Endothelial cell of umbilical vein (primary cell): ENCODE measurements around the gene DCAF4L1. TPM values are rescaled to one million over a fixed set of nuclear protein-coding genes. Genes with fewer than 3 reads are reported as not detected.

Experiments
- BruUV-seq: library from RNA; stranded (reverse); fragments of 400-500 nt; replicated peaks from 2 replicates; lab custom pipeline; 2021; lab: Mats Ljungman, UMichigan
- CTCF ChIA-PET: fragments of 300-600, 350-600 bp; sonication (Branson Sonifier 250); formaldehyde crosslinking; loops from one replicate; lab custom pipeline; 2021; ENCODE audit warnings: antibody characterized with exemption, inconsistent platforms; lab: Charles Lee
- POLR2A ChIA-PET: fragments of 300-600, 350-600 bp; sonication (Branson Sonifier 250); formaldehyde crosslinking; loops from one replicate; lab custom pipeline; 2021; ENCODE audit warnings: antibody characterized with exemption, inconsistent platforms; lab: Charles Lee
- DNase-seq: peaks from one replicate; pipeline ENCODE4 v3.0.0-alpha.2; 2011; ENCODE audit warnings: low read depth, low spot score
- FAIRE-seq: peaks from 2 replicates; lab custom pipeline; 2011; peaks lifted over from hg19 to GRCh38; lab: Jason Lieb, UNC
- H2AFZ ChIP-seq: 2 replicates; pipeline ENCODE4 v1.6.0; 2012; ENCODE audit warnings: low read depth, low read length, control low read depth, inconsistent platforms
- H3K27ac ChIP-seq: 2 replicates; pipeline ENCODE4 v1.5.1; 2011; ENCODE audit warnings: low read depth, mild to moderate bottlenecking, control low read depth, low read length, moderate library complexity; ENCODE audit not compliant: insufficient read depth
- H3K27me3 ChIP-seq, 2 experiments: 2 replicates each; pipeline versions ENCODE4 v1.6.0 to v1.6.1; 2011; ENCODE audit warnings: low read length in 2 of 2, mixed read lengths in 1 of 2; ENCODE audit not compliant: control insufficient read depth in 2 of 2, insufficient read depth in 2 of 2
- H3K36me3 ChIP-seq, 2 experiments: 2 replicates in 1 of 2; 3 replicates in 1 of 2; pipeline ENCODE4 v1.5.1; 2011; ENCODE audit warnings: low read length in 2 of 2, mild to moderate bottlenecking in 1 of 2, moderate library complexity in 1 of 2; ENCODE audit not compliant: control insufficient read depth in 2 of 2, insufficient read depth in 2 of 2; ENCODE audit errors: extremely low read depth in 1 of 2
- H3K4me1 ChIP-seq: 3 replicates; pipeline ENCODE4 v1.5.1; 2011; ENCODE audit warnings: mild to moderate bottlenecking, low read length; ENCODE audit not compliant: control insufficient read depth, insufficient read depth; ENCODE audit errors: extremely low read depth
- H3K4me2 ChIP-seq: 2 replicates; pipeline ENCODE4 v1.6.1; 2011; ENCODE audit warnings: low read length, control low read depth, mixed read lengths; ENCODE audit not compliant: insufficient read depth
- H3K4me3 ChIP-seq, 3 experiments: fragments of 200-600 bp in 1 of 3; sonication (generic), shearing (Covaris generic) in 1 of 3; replicated peaks in 1 of 3; 2 replicates each; pipeline ENCODE4 v1.5.1; 2011 to 2016; ENCODE audit warnings: control low read depth in 3 of 3, low read length in 3 of 3, mild to moderate bottlenecking in 2 of 3, inconsistent platforms in 1 of 3, low read depth in 1 of 3, moderate library complexity in 1 of 3; ENCODE audit not compliant: insufficient read depth in 1 of 3
- H3K79me2 ChIP-seq: 2 replicates; pipeline ENCODE4 v1.6.0; 2012; ENCODE audit warnings: low read length, inconsistent platforms; ENCODE audit not compliant: control insufficient read depth, insufficient read depth
- H3K9ac ChIP-seq: replicated peaks from 2 replicates; pipeline ENCODE3; 2011; ENCODE audit warnings: low read length, control low read depth; ENCODE audit not compliant: insufficient read depth; ENCODE audit errors: extremely low read depth
- H3K9me1 ChIP-seq: replicated peaks from 3 replicates; pipeline ENCODE4 v1.6.0; 2011; ENCODE audit warnings: mild to moderate bottlenecking, low read length; ENCODE audit not compliant: control insufficient read depth, insufficient read depth; ENCODE audit errors: extremely low read depth
- H3K9me3 ChIP-seq: replicated peaks from 2 replicates; pipeline ENCODE4 v1.5.1; 2012; ENCODE audit warnings: low read length, inconsistent platforms; ENCODE audit not compliant: control insufficient read depth, insufficient read depth
- H4K20me1 ChIP-seq: replicated peaks from 2 replicates; pipeline ENCODE3; 2011; ENCODE audit warnings: mild to moderate bottlenecking, low read length; ENCODE audit not compliant: control insufficient read depth, insufficient read depth; ENCODE audit errors: extremely low read depth
- EZH2 ChIP-seq: IDR thresholded peaks from 2 replicates; pipeline ENCODE4 v1.6.1; 2012; ENCODE audit warnings: borderline replicate concordance, low read depth, mild to moderate bottlenecking, moderate library complexity, low read length, inconsistent platforms; ENCODE audit not compliant: severe bottlenecking
- FOS ChIP-seq: IDR thresholded peaks from 2 replicates; pipeline ENCODE4 v1.6.1; 2011; ENCODE audit warnings: mild to moderate bottlenecking, low read length, moderate library complexity, borderline replicate concordance; ENCODE audit not compliant: insufficient read depth
- GATA2 ChIP-seq: IDR thresholded peaks from 2 replicates; pipeline ENCODE4 v1.7.0; 2011; ENCODE audit warnings: low read depth, mild to moderate bottlenecking, moderate library complexity, mixed read lengths, low read length; ENCODE audit not compliant: insufficient read length, insufficient read depth
- JUN ChIP-seq: IDR thresholded peaks from 2 replicates; pipeline ENCODE4 v1.6.1; 2011; ENCODE audit warnings: borderline replicate concordance, low read depth; ENCODE audit not compliant: insufficient read length, insufficient read depth
- MYC ChIP-seq: IDR thresholded peaks from one replicate; pipeline ENCODE4 v1.6.1; 2011; ENCODE audit warnings: mild to moderate bottlenecking, low read depth, low read length
- POLR2A ChIP-seq: IDR thresholded peaks from 2 replicates; pipeline ENCODE4 v1.6.1; 2012; ENCODE audit warnings: low read depth, mild to moderate bottlenecking, control low read depth, low read length
- POLR2AphosphoS5 ChIP-seq: IDR thresholded peaks from 2 replicates; pipeline ENCODE4 v1.6.1; 2012; ENCODE audit warnings: low read depth, mild to moderate bottlenecking, control low read depth, low read length, moderate library complexity; ENCODE audit not compliant: insufficient read depth
- dilution Hi-C: fragments of 300-500 bp; cut with MboI; formaldehyde crosslinking; loops from one replicate; pipeline ENCODE4 v1.15.0; 2019; ENCODE audit warnings: low sequenced_read_pairs; ENCODE audit not compliant: extremely low pct_ligation_motif_present
- intact Hi-C: fragments of 100-400 bp; cut with micrococcal nuclease; formaldehyde crosslinking; loops from one replicate; pipeline ENCODE4 v1.10.0; 2022
- polyA plus RNA-seq, 4 experiments: library from polyadenylated mRNA; depleted of rRNA in 3 of 4; stranded (reverse) in 3 of 4; unstranded in 1 of 4; fragments of >200 nt; gene quantifications; 2 replicates each; pipeline versions ENCODE4 v1.2.1 to v1.2.3, GENCODE V29; 2011 to 2012; ENCODE audit warnings: missing spikeins in 1 of 4
- total RNA-seq: library from RNA; stranded (reverse); gene quantifications from 2 replicates; pipeline ENCODE4 v1.2.3, GENCODE V29; 2021
- TF ChIP-seq, protein P1 (sequence below): IDR thresholded peaks from 2 replicates; pipeline ENCODE4 v1.6.1; 2011; ENCODE audit not compliant: insufficient read depth, insufficient read length
- TF ChIP-seq, protein P2 (sequence below), 2 donors: IDR thresholded peaks; 1 replicate in 1 of 2; 2 replicates in 1 of 2; pipeline ENCODE4 v1.5.1; 2011; ENCODE audit warnings: low read length in 2 of 2, mild to moderate bottlenecking in 2 of 2, moderate library complexity in 2 of 2, control low read depth in 1 of 2, inconsistent platforms in 1 of 2, low read depth in 1 of 2; ENCODE audit not compliant: insufficient read depth in 1 of 2; ENCODE audit errors: extremely low read depth in 1 of 2

Gene DCAF4L1
- total and polyA plus RNA-seq, 2 donors (not counting 3 experiments of a cell fraction or from before 2014, with no cell fraction given), result 0.06 to 0.15 TPM

DNA sequence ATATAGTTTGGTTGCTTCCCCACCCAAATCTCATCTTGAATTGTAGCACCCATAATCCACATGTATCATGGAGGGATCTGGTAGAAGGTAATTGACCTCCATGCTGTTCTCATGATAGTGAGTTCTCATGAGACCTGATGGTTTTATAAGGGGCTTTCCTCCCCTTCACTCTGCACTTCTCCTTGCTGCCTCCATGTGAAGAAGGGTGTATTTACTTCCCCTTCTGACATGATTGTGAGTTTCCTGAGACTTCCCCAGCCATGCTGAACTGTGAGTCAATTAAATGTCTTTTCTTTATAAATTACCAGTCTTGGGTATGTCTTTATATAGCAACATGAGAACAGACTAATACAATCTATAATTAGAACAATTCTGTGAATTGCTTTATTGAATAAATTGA lies 11.9 kb upstream of the DCAF4L1 start:
- dilution Hi-C loops, result no loop called here
- H4K20me1 ChIP-seq, result no peaks in the 10 kb centered on the region

More for the DNA sequence above, 11.9 kb upstream of the DCAF4L1 start:
- Histone ChIP-seq H3K27ac (no peak overlapping the region), H3K27me3 (no peaks in the 10 kb centered on the region), H3K79me2 (no peaks in the 10 kb centered on the region), H3K4me2 (no peak overlapping the region), H3K9me1 (no peaks in the 10 kb centered on the region), H3K36me3 (no peaks in the 10 kb centered on the region), H3K4me3 (no peak overlapping the region), H2AFZ (no peak overlapping the region), H3K9ac (no peak overlapping the region), H3K9me3 (no peaks in the 10 kb centered on the region), H3K4me1 (no peaks in the 10 kb centered on the region)
- DNase-seq (no peak), FAIRE-seq (no peak)
- TF ChIP-seq POLR2A (no peak), EZH2 (no peak), GATA2 (no peak), MYC (no peak), POLR2AphosphoS5 (no peak), FOS (no peak), JUN (no peak)
- TF ChIP-seq, protein P1, sequence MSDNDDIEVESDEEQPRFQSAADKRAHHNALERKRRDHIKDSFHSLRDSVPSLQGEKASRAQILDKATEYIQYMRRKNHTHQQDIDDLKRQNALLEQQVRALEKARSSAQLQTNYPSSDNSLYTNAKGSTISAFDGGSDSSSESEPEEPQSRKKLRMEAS, result no peak
- TF ChIP-seq, protein P2, sequence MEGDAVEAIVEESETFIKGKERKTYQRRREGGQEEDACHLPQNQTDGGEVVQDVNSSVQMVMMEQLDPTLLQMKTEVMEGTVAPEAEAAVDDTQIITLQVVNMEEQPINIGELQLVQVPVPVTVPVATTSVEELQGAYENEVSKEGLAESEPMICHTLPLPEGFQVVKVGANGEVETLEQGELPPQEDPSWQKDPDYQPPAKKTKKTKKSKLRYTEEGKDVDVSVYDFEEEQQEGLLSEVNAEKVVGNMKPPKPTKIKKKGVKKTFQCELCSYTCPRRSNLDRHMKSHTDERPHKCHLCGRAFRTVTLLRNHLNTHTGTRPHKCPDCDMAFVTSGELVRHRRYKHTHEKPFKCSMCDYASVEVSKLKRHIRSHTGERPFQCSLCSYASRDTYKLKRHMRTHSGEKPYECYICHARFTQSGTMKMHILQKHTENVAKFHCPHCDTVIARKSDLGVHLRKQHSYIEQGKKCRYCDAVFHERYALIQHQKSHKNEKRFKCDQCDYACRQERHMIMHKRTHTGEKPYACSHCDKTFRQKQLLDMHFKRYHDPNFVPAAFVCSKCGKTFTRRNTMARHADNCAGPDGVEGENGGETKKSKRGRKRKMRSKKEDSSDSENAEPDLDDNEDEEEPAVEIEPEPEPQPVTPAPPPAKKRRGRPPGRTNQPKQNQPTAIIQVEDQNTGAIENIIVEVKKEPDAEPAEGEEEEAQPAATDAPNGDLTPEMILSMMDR (IDR thresholded peaks at IDR 0.05; ENCODE audit: extremely low read depth in 1 of 2, insufficient read depth in 1 of 2, low read depth in 1 of 2, low read length in 2 of 2), result no peak
- ChIA-PET CTCF (no interaction called here), POLR2A (no interaction called here)
- no TSS peak for BruUV-seq
- intact Hi-C loops, result no loop called here
